GM12878 (cell line): ENCODE results near the gene SLC35G6. TPM values are rescaled to one million over a fixed set of nuclear protein-coding genes. Genes with fewer than 3 reads are reported as not detected.

Experiments
- ATF2 ChIP-seq: IDR thresholded peaks from 2 replicates; pipeline ENCODE4 v1.6.1; 2012; ENCODE audit warnings: low read length, inconsistent platforms
- BMI1 ChIP-seq: fragments of 450-650 bp; IDR thresholded peaks from 2 replicates; pipeline ENCODE4 v1.6.1; 2016; ENCODE audit warnings: mild to moderate bottlenecking, moderate library complexity, borderline replicate concordance
- CHD4 ChIP-seq: fragments of 200-600 bp; sonication (generic); IDR thresholded peaks from 2 replicates; pipeline ENCODE4 v1.6.1; 2016; ENCODE audit warnings: mild to moderate bottlenecking
- CTCF ChIP-seq, 3 experiments: IDR thresholded peaks in 2 of 3; conservative IDR thresholded peaks in 1 of 3; 2 replicates each; pipeline ENCODE4 v1.5.1; 2011; ENCODE audit warnings: low read depth in 3 of 3, low read length in 3 of 3, mild to moderate bottlenecking in 3 of 3, control low read depth in 2 of 3, moderate library complexity in 2 of 3, inconsistent platforms in 1 of 3, mixed read lengths in 1 of 3; ENCODE audit not compliant: control insufficient read depth in 2 of 3, insufficient read depth in 1 of 3; ENCODE audit errors: extremely low read depth in 1 of 3
- LARP7 ChIP-seq: fragments of 450-650 bp; IDR thresholded peaks from 2 replicates; pipeline ENCODE4 v1.6.1; 2017; ENCODE audit warnings: mild to moderate bottlenecking
- MXI1 ChIP-seq: fragments of 150-350 bp; IDR thresholded peaks from 2 replicates; pipeline ENCODE4 v1.6.1; 2011; ENCODE audit warnings: low read depth, mild to moderate bottlenecking, inconsistent platforms, low read length, improper control_type of control experiment
- MYC ChIP-seq: IDR thresholded peaks from 2 replicates; pipeline ENCODE4 v1.6.1; 2011; ENCODE audit warnings: mild to moderate bottlenecking, low read length, moderate library complexity, inconsistent platforms; ENCODE audit not compliant: insufficient read depth, insufficient replicate concordance, insufficient read length, severe bottlenecking
- NFYA ChIP-seq: IDR thresholded peaks from 2 replicates; pipeline ENCODE4 v1.6.1; 2011; ENCODE audit warnings: low read depth, mild to moderate bottlenecking, low read length, improper control_type of control experiment, borderline replicate concordance
- RB1 ChIP-seq: fragments of 450-650 bp; formaldehyde crosslinking; IDR thresholded peaks from 2 replicates; pipeline ENCODE4 v1.6.1; 2017; ENCODE audit warnings: mild to moderate bottlenecking, borderline replicate concordance
- RELB ChIP-seq: fragments of 450-650 bp; IDR thresholded peaks from 2 replicates; pipeline ENCODE4 v1.6.1; 2017; ENCODE audit warnings: low read depth, mild to moderate bottlenecking, moderate library complexity
- REST ChIP-seq: IDR thresholded peaks from 2 replicates; pipeline ENCODE4 v1.6.1; 2012; ENCODE audit warnings: mild to moderate bottlenecking, low read depth, low read length
- SIX5 ChIP-seq: IDR thresholded peaks from 2 replicates; pipeline ENCODE4 v1.6.1; 2011; ENCODE audit warnings: mild to moderate bottlenecking, low read depth, low read length, moderate library complexity; ENCODE audit not compliant: severe bottlenecking
- SUPT20H ChIP-seq: IDR thresholded peaks from 2 replicates; pipeline ENCODE4 v1.6.1; 2011; ENCODE audit warnings: low read depth, mild to moderate bottlenecking, low read length, moderate library complexity, borderline replicate concordance; ENCODE audit not compliant: control insufficient read depth
- WRNIP1 ChIP-seq: IDR thresholded peaks from 2 replicates; pipeline ENCODE4 v1.6.1; 2011; ENCODE audit warnings: low read depth, low read length, improper control_type of control experiment, borderline replicate concordance
- ZNF24 ChIP-seq: fragments of 450-650 bp; IDR thresholded peaks from 2 replicates; pipeline ENCODE4 v1.6.1; 2017; ENCODE audit warnings: antibody characterized with exemption, mild to moderate bottlenecking
- polyA plus RNA-seq, 11 experiments: library from polyadenylated mRNA; depleted of rRNA in 4 of 11; unstranded in 6 of 11; stranded (reverse) in 5 of 11; fragments of >200 nt; fragmentation: Nextera tagmentation in 4 of 11; fragmentation: Illumina TruSeq in 1 of 11; extraction: Ambion mirVana in 4 of 11; extraction: Trizol in 1 of 11; gene quantifications; 1 replicate in 1 of 11; 2 replicates in 10 of 11; pipeline versions ENCODE4 v1.2.1 to v1.2.3, GENCODE V29; 2011 to 2016; ENCODE audit warnings: inconsistent platforms in 2 of 11, missing spikeins in 2 of 11, low read depth in 1 of 11
- total RNA-seq, 4 experiments: library from RNA; depleted of rRNA in 3 of 4; stranded (reverse); fragments of >200 nt in 3 of 4; fragmentation: Illumina TruSeq in 1 of 4; extraction: Trizol in 1 of 4; gene quantifications; 2 replicates each; pipeline versions ENCODE4 v1.2.1 to v1.2.3, GENCODE V29; 2013 to 2021
- TF ChIP-seq, protein P1 (sequence below): IDR thresholded peaks from 2 replicates; pipeline ENCODE4 v1.6.1; 2012; ENCODE audit warnings: low read depth, low read length, improper control_type of control experiment

SLC35G6 gene
- total and polyA plus RNA-seq, 10 of the 15 experiments (the other 5 are each of a cell fraction or from before 2014, with no cell fraction given), result 0.20 TPM; not detected in 9

GRCh38 chr17:7436556-7437368 lies 44.5 kb upstream of the SLC35G6 start (continued):
- TF ChIP-seq, protein P1, sequence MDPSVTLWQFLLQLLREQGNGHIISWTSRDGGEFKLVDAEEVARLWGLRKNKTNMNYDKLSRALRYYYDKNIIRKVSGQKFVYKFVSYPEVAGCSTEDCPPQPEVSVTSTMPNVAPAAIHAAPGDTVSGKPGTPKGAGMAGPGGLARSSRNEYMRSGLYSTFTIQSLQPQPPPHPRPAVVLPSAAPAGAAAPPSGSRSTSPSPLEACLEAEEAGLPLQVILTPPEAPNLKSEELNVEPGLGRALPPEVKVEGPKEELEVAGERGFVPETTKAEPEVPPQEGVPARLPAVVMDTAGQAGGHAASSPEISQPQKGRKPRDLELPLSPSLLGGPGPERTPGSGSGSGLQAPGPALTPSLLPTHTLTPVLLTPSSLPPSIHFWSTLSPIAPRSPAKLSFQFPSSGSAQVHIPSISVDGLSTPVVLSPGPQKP, result no peak
- TF ChIP-seq WRNIP1 (no peak), SIX5 (no peak), SUPT20H (no peak), CHD4 (no peak), LARP7 (peak; percentile 87), MXI1 (peak; percentile 70), RB1 (peak; percentile 36; the same call in 1 of the 2 replicates), CTCF (IDR thresholded peaks at IDR 0.05 in 2 of 3, conservative IDR thresholded peaks at IDR 0.05 in 1 of 3; ENCODE audit: control insufficient read depth in 2 of 3, extremely low read depth in 1 of 3, insufficient read depth in 1 of 3, low read depth in 3 of 3, low read length in 3 of 3) (peak; percentile 65 to 98 (median 71); a peak in 4 of 6 replicates), ZNF24 (peak; percentile 62; the same call in 1 of the 2 replicates), BMI1 (no peak), NFYA (no peak), MYC (peak; percentile 85), RELB (no peak), ATF2 (no peak), REST (no peak)
